ENCODE results near the gene HCK.

Gene HCK

GRCh38 chr20:32134026-32134425 is 82.0 kb downstream of the HCK start:
- FAIRE-seq: no peak

- no peak for FAIRE-seq
Observed at GRCh38 chr20:32135983-32136515, 84.0 kb downstream of the HCK start.

- no peak for FAIRE-seq
Observed at GRCh38 chr20:32138921-32139320, 86.9 kb downstream of the HCK start.

GRCh38 chr20:32139947-32140346 is 87.9 kb downstream of the HCK start:
- no peak for FAIRE-seq

- FAIRE-seq: no peak
Observed at GRCh38 chr20:32140603-32141002, 88.6 kb downstream of the HCK start.

- FAIRE-seq: no peak
Observed at GRCh38 chr20:32141465-32141980, 89.5 kb downstream of the HCK start.

GRCh38 chr20:32142088-32142487 is 90.0 kb downstream of the HCK start:
- no peak for FAIRE-seq

- no peak for FAIRE-seq
Observed at GRCh38 chr20:32142991-32143390, 90.9 kb downstream of the HCK start.

- FAIRE-seq: no peak
Observed at GRCh38 chr20:32144898-32145662, 93.0 kb downstream of the HCK start.

GRCh38 chr20:32149566-32150170 is 97.6 kb downstream of the HCK start:
- FAIRE-seq: no peak

- FAIRE-seq: no peak
Observed at GRCh38 chr20:32150291-32150848, 98.3 kb downstream of the HCK start.

All from G401.6 (cell line).